Kidney epithelial cell (primary cell): ENCODE data around the gene ATP2B1. TPM values are rescaled to one million over a fixed set of nuclear protein-coding genes. Genes with fewer than 3 reads are reported as not detected.

Experiments used
- DNase-seq: peaks from one replicate; pipeline ENCODE4 v3.0.0-alpha.2; 2010; ENCODE audit warnings: low read depth
- H3K27me3 ChIP-seq: 2 replicates; pipeline ENCODE4 v1.6.0; 2011; ENCODE audit warnings: low read length; ENCODE audit not compliant: control insufficient read depth, insufficient read depth
- H3K36me3 ChIP-seq: 2 replicates; pipeline ENCODE4 v1.5.1; 2011; ENCODE audit warnings: low read length; ENCODE audit not compliant: control insufficient read depth, insufficient read depth
- H3K4me3 ChIP-seq: 2 replicates; pipeline ENCODE4 v1.5.1; 2011; ENCODE audit warnings: low read depth, mild to moderate bottlenecking, control low read depth, low read length
- total RNA-seq: library from RNA; depleted of rRNA; stranded (reverse); fragments of >200 nt; gene quantifications from 2 replicates; pipeline ENCODE4 v1.2.3, GENCODE V29; 2015
- TF ChIP-seq, protein P1 (sequence below): IDR thresholded peaks from 2 replicates; pipeline ENCODE4 v1.5.1; 2011; ENCODE audit warnings: mild to moderate bottlenecking, moderate library complexity, low read length, control low read depth, inconsistent platforms; ENCODE audit not compliant: insufficient read depth, poor library complexity, severe bottlenecking

ATP2B1 gene
- total RNA-seq, 1 donor from 2014 or later = 45.9 TPM

GRCh38 chr12:89736995-89737394 lies 28.4 kb upstream of the ATP2B1 start:
- Histone ChIP-seq H3K36me3 (no peaks in the 10 kb centered on the region), H3K27me3 (no peaks in the 10 kb centered on the region), H3K4me3 (no peak overlapping the region)
- no peak for DNase-seq
- TF ChIP-seq, protein P1, sequence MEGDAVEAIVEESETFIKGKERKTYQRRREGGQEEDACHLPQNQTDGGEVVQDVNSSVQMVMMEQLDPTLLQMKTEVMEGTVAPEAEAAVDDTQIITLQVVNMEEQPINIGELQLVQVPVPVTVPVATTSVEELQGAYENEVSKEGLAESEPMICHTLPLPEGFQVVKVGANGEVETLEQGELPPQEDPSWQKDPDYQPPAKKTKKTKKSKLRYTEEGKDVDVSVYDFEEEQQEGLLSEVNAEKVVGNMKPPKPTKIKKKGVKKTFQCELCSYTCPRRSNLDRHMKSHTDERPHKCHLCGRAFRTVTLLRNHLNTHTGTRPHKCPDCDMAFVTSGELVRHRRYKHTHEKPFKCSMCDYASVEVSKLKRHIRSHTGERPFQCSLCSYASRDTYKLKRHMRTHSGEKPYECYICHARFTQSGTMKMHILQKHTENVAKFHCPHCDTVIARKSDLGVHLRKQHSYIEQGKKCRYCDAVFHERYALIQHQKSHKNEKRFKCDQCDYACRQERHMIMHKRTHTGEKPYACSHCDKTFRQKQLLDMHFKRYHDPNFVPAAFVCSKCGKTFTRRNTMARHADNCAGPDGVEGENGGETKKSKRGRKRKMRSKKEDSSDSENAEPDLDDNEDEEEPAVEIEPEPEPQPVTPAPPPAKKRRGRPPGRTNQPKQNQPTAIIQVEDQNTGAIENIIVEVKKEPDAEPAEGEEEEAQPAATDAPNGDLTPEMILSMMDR = no peak

DNA sequence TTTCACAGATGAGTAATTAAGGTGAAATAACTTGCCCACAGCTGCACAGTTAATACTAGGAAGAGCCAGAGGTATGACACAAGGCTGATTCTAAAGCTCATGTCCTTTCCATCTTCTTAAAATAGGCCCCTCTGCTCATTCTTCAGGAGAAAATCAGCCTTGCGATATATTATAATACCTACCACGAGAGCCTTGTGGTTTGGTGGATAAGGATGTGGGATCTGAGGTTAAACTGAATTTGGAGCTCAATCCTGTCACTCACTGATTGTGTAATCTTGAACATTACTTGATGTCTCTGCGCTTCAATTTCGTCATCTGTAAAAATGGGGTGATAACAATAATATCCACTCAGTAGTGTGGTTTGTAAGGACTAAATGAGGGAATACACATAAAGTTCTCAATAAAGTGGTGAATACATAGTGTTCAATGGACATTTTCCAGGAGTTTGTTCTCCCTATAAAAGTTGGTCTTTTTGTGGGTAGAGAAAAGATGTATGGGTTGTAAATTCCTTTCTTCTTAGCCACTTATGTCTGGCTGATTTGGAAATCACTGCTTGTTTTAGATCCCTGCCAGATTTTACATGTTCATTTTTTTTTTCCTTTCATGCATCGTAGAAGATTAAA lies 25.1 kb upstream of the ATP2B1 start:
- Histone ChIP-seq H3K36me3 (no peaks in the 10 kb centered on the region), H3K27me3 (no peaks in the 10 kb centered on the region), H3K4me3 (no peak overlapping the region)
- TF ChIP-seq, protein P1 = no peak
- peak; percentile 56 for DNase-seq

- TF ChIP-seq, protein P1 = no peak
- Histone ChIP-seq H3K36me3 (no peaks in the 10 kb centered on the region), H3K27me3 (no peaks in the 10 kb centered on the region), H3K4me3 (no peak overlapping the region)
- DNase-seq = no peak
Observed at GRCh38 chr12:89732522-89732921, 23.9 kb upstream of the ATP2B1 start.

DNA sequence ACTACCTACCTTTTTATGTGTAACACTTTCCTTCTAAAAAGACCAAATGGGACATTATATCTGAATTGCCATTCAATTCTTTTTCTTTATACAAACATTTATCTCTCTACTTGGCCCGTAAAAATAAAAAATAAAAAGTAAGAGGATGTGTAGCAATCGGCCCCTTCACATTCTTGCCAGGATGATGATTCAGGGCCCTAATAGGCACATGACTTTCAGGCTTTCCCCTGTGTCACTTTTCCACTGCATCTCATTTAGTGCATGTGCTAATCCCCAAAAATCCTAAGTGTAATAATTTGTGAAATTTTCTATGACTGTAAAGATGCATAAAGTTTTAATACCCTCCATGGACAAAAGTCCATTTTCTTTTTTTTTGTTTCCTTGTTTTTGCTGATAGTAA lies 23.0 kb upstream of the ATP2B1 start:
- TF ChIP-seq, protein P1 = no peak
- DNase-seq = no peak
- Histone ChIP-seq H3K4me3 (no peak overlapping the region), H3K27me3 (no peaks in the 10 kb centered on the region), H3K36me3 (no peaks in the 10 kb centered on the region)

- H3K4me3 ChIP-seq = no peak overlapping the region
- H3K36me3 ChIP-seq = no peaks in the 10 kb centered on the region
- DNase-seq = no peak
- TF ChIP-seq, protein P1 = no peak
- no peaks in the 10 kb centered on the region for H3K27me3 ChIP-seq
Observed at GRCh38 chr12:89731089-89731488, 22.5 kb upstream of the ATP2B1 start.

GRCh38 chr12:89729946-89730459 lies 21.4 kb upstream of the ATP2B1 start:
- no peaks in the 10 kb centered on the region for H3K27me3 ChIP-seq
- TF ChIP-seq, protein P1 = no peak
- no peak overlapping the region for H3K4me3 ChIP-seq
- no peak for DNase-seq
- no peaks in the 10 kb centered on the region for H3K36me3 ChIP-seq
